ENCODE results near the gene SLC6A2. TPM values are rescaled to one million over a fixed set of nuclear protein-coding genes. Genes with fewer than 3 reads are reported as not detected.

The SLC6A2 gene
- total and polyA plus RNA-seq, 2 of the 13 experiments (the other 11 are each of a cell fraction or from before 2014, with no cell fraction given): 0.62 to 0.66 TPM

DNA sequence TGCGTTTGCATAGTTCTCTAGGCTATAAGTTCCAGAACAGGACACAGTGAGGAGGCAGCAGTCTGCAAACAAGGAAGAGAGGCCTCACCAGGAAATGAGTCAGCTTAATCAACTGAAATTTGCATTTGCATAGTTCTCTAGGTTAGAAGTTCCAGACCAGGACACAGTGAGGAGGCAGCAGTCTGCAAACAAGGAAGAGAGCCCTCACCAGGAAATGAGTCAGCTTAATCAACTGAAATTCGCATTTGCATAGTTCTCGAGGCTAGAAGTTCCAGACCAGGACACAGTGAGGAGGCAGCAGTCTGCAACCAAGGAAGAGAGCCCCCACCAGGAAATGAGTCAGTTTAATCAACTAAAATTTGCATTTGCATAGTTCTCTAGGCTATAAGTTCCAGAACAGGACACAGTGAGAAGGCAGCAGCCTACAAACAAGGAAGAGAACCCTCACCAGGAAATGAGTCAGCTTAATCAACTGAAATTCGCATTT lies 97.4 kb downstream of the SLC6A2 start (continued):
- TF ChIP-seq, protein P1, sequence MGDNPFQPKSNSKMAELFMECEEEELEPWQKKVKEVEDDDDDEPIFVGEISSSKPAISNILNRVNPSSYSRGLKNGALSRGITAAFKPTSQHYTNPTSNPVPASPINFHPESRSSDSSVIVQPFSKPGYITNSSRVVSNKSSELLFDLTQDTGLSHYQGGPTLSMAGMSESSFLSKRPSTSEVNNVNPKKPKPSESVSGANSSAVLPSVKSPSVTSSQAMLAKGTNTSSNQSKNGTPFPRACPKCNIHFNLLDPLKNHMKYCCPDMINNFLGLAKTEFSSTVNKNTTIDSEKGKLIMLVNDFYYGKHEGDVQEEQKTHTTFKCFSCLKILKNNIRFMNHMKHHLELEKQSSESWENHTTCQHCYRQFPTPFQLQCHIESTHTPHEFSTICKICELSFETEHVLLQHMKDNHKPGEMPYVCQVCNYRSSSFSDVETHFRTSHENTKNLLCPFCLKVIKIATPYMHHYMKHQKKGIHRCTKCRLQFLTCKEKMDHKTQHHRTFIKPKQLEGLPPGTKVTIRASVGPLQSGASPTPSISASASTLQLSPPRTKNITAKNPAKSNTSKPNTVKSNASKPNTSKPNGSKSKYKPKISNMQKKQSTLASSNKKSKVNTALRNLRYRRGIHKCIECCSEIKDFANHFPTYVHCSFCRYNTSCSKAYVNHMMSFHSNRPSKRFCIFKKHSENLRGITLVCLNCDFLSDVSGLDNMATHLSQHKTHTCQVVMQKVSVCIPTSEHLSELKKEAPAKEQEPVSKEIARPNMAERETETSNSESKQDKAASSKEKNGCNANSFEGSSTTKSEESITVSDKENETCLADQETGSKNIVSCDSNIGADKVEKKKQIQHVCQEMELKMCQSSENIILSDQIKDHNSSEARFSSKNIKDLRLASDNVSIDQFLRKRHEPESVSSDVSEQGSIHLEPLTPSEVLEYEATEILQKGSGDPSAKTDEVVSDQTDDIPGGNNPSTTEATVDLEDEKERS (CRISPR knock-in tag; IDR thresholded peaks at IDR 0.05): peak; percentile 83
- TF ChIP-seq, protein P2, sequence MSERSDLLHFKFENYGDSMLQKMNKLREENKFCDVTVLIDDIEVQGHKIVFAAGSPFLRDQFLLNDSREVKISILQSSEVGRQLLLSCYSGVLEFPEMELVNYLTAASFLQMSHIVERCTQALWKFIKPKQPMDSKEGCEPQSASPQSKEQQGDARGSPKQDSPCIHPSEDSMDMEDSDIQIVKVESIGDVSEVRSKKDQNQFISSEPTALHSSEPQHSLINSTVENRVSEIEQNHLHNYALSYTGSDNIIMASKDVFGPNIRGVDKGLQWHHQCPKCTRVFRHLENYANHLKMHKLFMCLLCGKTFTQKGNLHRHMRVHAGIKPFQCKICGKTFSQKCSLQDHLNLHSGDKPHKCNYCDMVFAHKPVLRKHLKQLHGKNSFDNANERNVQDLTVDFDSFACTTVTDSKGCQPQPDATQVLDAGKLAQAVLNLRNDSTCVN (CRISPR knock-in tag; IDR thresholded peaks at IDR 0.05; ENCODE audit: borderline replicate concordance): peak; percentile 99
- TF ChIP-seq MIXL1 (CRISPR knock-in tag; IDR thresholded peaks at IDR 0.05) (0 out of 2 replicates have a peak, but pooled peaks have one; percentile 38), FOSL2 (CRISPR knock-in tag; IDR thresholded peaks at IDR 0.05) (peak; percentile 84), NFE2L2 (IDR thresholded peaks at IDR 0.05; ENCODE audit: low read length) (0 out of 2 replicates have a peak, but pooled peaks have one; percentile 25), SKI (IDR thresholded peaks at IDR 0.05; ENCODE audit: partially characterized antibody) (peak; percentile 41), MED1 (CRISPR knock-in tag; IDR thresholded peaks at IDR 0.05) (peak; percentile 21; the same call in 1 of the 2 replicates), NFKBIZ (CRISPR knock-in tag; IDR thresholded peaks at IDR 0.05) (peak; percentile 85; the same call in 1 of the 2 replicates), FOXA3 (CRISPR knock-in tag; IDR thresholded peaks at IDR 0.05) (peak; percentile 52), SAP130 (CRISPR knock-in tag; IDR thresholded peaks at IDR 0.05; ENCODE audit: low read depth) (0 out of 2 replicates have a peak, but pooled peaks have one; percentile 12), ELF1 (CRISPR knock-in tag; IDR thresholded peaks at IDR 0.05) (0 out of 2 replicates have a peak, but pooled peaks have one; percentile 19), ELF3 (CRISPR knock-in tag; IDR thresholded peaks at IDR 0.05) (peak; percentile 95), MAFK (conservative IDR thresholded peaks at IDR 0.05 in 1 of 2, IDR thresholded peaks at IDR 0.05 in 1 of 2; ENCODE audit: low read length in 2 of 2) (peak in 1 of 2 experiments; percentile 3; a peak in 2 of 4 replicates)
- TF ChIP-seq, protein P3, sequence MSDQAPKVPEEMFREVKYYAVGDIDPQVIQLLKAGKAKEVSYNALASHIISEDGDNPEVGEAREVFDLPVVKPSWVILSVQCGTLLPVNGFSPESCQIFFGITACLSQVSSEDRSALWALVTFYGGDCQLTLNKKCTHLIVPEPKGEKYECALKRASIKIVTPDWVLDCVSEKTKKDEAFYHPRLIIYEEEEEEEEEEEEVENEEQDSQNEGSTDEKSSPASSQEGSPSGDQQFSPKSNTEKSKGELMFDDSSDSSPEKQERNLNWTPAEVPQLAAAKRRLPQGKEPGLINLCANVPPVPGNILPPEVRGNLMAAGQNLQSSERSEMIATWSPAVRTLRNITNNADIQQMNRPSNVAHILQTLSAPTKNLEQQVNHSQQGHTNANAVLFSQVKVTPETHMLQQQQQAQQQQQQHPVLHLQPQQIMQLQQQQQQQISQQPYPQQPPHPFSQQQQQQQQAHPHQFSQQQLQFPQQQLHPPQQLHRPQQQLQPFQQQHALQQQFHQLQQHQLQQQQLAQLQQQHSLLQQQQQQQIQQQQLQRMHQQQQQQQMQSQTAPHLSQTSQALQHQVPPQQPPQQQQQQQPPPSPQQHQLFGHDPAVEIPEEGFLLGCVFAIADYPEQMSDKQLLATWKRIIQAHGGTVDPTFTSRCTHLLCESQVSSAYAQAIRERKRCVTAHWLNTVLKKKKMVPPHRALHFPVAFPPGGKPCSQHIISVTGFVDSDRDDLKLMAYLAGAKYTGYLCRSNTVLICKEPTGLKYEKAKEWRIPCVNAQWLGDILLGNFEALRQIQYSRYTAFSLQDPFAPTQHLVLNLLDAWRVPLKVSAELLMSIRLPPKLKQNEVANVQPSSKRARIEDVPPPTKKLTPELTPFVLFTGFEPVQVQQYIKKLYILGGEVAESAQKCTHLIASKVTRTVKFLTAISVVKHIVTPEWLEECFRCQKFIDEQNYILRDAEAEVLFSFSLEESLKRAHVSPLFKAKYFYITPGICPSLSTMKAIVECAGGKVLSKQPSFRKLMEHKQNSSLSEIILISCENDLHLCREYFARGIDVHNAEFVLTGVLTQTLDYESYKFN (CRISPR knock-in tag; conservative IDR thresholded peaks at IDR 0.05): 0 out of 2 replicates have a peak, but pooled peaks have one; percentile 19
- TF ChIP-seq, protein P4, sequence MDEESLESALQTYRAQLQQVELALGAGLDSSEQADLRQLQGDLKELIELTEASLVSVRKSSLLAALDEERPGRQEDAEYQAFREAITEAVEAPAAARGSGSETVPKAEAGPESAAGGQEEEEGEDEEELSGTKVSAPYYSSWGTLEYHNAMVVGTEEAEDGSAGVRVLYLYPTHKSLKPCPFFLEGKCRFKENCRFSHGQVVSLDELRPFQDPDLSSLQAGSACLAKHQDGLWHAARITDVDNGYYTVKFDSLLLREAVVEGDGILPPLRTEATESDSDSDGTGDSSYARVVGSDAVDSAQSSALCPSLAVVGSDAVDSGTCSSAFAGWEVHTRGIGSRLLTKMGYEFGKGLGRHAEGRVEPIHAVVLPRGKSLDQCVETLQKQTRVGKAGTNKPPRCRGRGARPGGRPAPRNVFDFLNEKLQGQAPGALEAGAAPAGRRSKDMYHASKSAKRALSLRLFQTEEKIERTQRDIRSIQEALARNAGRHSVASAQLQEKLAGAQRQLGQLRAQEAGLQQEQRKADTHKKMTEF (CRISPR knock-in tag; IDR thresholded peaks at IDR 0.05): peak; percentile 27; the same call in 1 of the 2 replicates
- TF ChIP-seq, protein P5, sequence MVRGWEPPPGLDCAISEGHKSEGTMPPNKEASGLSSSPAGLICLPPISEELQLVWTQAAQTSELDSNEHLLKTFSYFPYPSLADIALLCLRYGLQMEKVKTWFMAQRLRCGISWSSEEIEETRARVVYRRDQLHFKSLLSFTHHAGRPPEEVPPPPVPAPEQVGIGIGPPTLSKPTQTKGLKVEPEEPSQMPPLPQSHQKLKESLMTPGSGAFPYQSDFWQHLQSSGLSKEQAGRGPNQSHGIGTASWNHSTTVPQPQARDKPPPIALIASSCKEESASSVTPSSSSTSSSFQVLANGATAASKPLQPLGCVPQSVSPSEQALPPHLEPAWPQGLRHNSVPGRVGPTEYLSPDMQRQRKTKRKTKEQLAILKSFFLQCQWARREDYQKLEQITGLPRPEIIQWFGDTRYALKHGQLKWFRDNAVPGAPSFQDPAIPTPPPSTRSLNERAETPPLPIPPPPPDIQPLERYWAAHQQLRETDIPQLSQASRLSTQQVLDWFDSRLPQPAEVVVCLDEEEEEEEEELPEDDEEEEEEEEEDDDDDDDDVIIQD (CRISPR knock-in tag; IDR thresholded peaks at IDR 0.05; ENCODE audit: low read depth): 0 out of 2 replicates have a peak, but pooled peaks have one; percentile 40
